Upper lobe of left lung (tissue), 6 donors: ENCODE data around the gene TRIM59. TPM values are rescaled to one million over a fixed set of nuclear protein-coding genes. Genes with fewer than 3 reads are reported as not detected.

Experiments used
- ATAC-seq, 2 donors: fragments of 200-7000 bp; cut with Tn5 transposase; one replicate each; pipeline ENCODE4 v1.9.1; 2022; ENCODE audit warnings: mild to moderate bottlenecking in 2 of 2, moderate library complexity in 2 of 2; ENCODE audit not compliant: low FRiP score in 2 of 2
- DNase-seq, 2 donors: peaks; one replicate each; pipeline ENCODE4 v3.0.0-alpha.2; 2019 to 2020
- H3K27ac ChIP-seq, 4 donors: fragments of 200-600 bp; sonication (generic); one replicate each; pipeline ENCODE4 v1.5.1; 2016 to 2019
- H3K27me3 ChIP-seq, 4 donors: fragments of 200-600 bp; sonication (generic); one replicate each; pipeline ENCODE4 v1.5.1; 2017 to 2019
- H3K36me3 ChIP-seq, 4 donors: fragments of 200-600 bp; sonication (generic); one replicate each; pipeline ENCODE4 v1.5.1; 2016 to 2019
- H3K4me1 ChIP-seq, 4 donors: fragments of 200-600 bp; sonication (generic); one replicate each; pipeline ENCODE4 v1.5.1; 2018 to 2019
- H3K4me3 ChIP-seq, 4 donors: fragments of 200-600 bp; sonication (generic); one replicate each; pipeline ENCODE4 v1.5.1; 2017 to 2019; ENCODE audit warnings: mild to moderate bottlenecking in 2 of 4, moderate library complexity in 1 of 4
- H3K9me3 ChIP-seq, 4 donors: fragments of 200-600 bp; sonication (generic); one replicate each; pipeline ENCODE4 v1.5.1; 2018 to 2019
- CTCF ChIP-seq, 6 experiments: fragments of 450-650 bp in 4 of 6; fragments of 200-600 bp in 2 of 6; sonication (generic) in 2 of 6; IDR thresholded peaks; one replicate each; pipeline ENCODE4 v1.5.1; 2016 to 2019; ENCODE audit warnings: antibody characterized with exemption in 6 of 6
- EP300 ChIP-seq, 4 donors: sonication (generic); formaldehyde crosslinking; IDR thresholded peaks; one replicate each; pipeline ENCODE4 v1.5.1; 2017; ENCODE audit warnings: antibody characterized with exemption in 4 of 4, control low read depth in 2 of 4
- POLR2A ChIP-seq, 4 donors: fragments of 450-650 bp; IDR thresholded peaks; one replicate each; pipeline ENCODE4 v1.5.1; 2016 to 2017; ENCODE audit warnings: antibody characterized with exemption in 4 of 4, mild to moderate bottlenecking in 2 of 4
- POLR2AphosphoS5 ChIP-seq, 2 donors: sonication (generic); formaldehyde crosslinking; IDR thresholded peaks; one replicate each; pipeline ENCODE4 v1.5.1; 2017; ENCODE audit warnings: antibody characterized with exemption in 2 of 2
- WGBS, 2 donors: methylation state at CpG; one replicate each; pipeline ENCODE4 v1.1.5; 2017 to 2018; 5-methylcytosine and 5-hydroxymethylcytosine counted together
- total RNA-seq, 6 donors: library from RNA; depleted of rRNA in 4 of 6; stranded (reverse); fragments of >200 nt in 4 of 6; gene quantifications; one replicate each; pipeline versions ENCODE4 v1.1.0 to v1.2.1, GENCODE V29; 2016 to 2021
- donor health status: DM: no; HTN: no; CAD: no; lungs with moderate emphysema.
- donor health status: DM: no; HTN: yes; CAD: no; lungs with severe emphysema.

TRIM59 gene
- total RNA-seq, 6 donors from 2014 or later, result 1.6 to 7.1 (median 3.5) TPM

DNA sequence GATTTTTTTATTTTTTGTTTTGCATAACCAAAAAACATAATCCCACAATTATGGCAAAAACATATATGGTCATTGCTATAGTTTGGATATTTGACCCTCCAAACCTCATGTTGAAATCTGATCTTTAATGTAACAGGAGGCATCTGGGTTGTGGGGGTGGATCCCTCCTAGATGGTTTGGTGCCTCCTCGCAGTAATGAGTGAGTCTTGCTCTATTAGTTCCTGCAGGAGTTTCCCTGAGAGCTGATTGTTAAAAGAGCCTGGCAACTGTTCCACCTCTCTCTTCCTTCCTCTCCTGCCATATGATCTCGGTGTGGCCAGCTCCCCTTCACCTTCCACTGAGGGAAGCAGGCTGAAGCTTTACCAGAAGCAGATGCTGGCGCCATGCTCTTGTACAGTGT lies 33.2 kb upstream of the TRIM59 start:
- WGBS, 2 donors, result 77 to 79% methylated on average over 3 of the region's 3 CpGs
- Histone ChIP-seq H3K4me1 (no peaks in the 10 kb centered on the region), H3K27ac (no peak overlapping the region), H3K36me3 (no peaks in the 10 kb centered on the region), H3K4me3 (no peak overlapping the region), H3K9me3 (no peaks in the 10 kb centered on the region), H3K27me3 (no peaks in the 10 kb centered on the region)
- TF ChIP-seq POLR2A (IDR thresholded peaks at IDR 0.05) (no peak), EP300 (IDR thresholded peaks at IDR 0.05) (no peak), POLR2AphosphoS5 (IDR thresholded peaks at IDR 0.05) (no peak), CTCF (IDR thresholded peaks at IDR 0.05) (no peak)
- ATAC-seq (no peak), DNase-seq (no peak)

DNA sequence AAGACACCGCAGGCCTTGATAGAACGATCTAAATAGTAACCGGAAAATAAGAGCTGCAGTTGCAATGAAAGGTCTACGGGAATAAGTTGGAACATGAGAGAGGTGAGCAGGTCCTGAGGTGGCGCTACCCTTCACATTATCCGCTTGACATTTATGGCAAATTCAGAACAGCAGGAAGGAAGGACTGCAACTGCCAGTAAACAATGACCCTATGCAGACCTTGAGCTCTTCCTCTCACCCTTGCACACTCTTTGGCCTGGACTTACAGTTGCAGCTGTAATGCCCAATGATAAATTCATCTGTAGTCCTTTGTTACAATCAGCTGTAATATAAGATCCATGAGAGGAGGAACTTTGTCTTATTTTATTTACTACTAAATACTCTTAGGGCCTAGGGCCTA lies 32.3 kb upstream of the TRIM59 start:
- H3K27me3 ChIP-seq, result no peaks in the 10 kb centered on the region
- no peaks in the 10 kb centered on the region for H3K4me1 ChIP-seq
- H3K36me3 ChIP-seq, result no peaks in the 10 kb centered on the region
- no peak for TF ChIP-seq POLR2AphosphoS5 (IDR thresholded peaks at IDR 0.05)
- no peak for TF ChIP-seq CTCF (IDR thresholded peaks at IDR 0.05)
- no peak for TF ChIP-seq EP300 (IDR thresholded peaks at IDR 0.05)
- TF ChIP-seq POLR2A (IDR thresholded peaks at IDR 0.05), result no peak
- no peaks in the 10 kb centered on the region for H3K9me3 ChIP-seq
- DNase-seq (no peak), ATAC-seq (no peak)
- no peak overlapping the region for H3K4me3 ChIP-seq
- WGBS, 2 donors, result 65 to 77% methylated on average over 6 of the region's 6 CpGs
- no peak overlapping the region for H3K27ac ChIP-seq

DNA sequence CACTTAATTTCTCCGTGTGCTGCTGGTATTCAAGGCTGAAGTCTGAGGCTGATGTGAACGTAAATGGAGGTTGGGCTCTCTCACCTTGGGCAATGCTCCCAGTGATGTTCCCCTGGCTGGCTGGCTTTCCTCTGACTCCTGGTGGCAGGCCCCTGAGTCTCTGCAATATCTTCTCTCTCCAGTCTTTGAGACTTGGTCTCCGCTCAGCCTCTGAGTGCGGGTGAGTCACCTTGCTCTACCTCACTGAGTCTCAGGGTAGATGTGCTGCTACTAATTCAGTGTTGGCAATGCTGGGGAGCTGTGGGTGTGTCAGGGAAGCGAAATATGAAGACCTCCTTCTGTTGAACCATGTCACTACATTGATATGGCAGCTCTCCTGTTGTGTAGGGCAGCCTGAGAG lies 31.3 kb upstream of the TRIM59 start:
- no peak for DNase-seq
- H3K27ac ChIP-seq, result no peak overlapping the region
- H3K36me3 ChIP-seq, result no peaks in the 10 kb centered on the region
- no peak for ATAC-seq
- H3K9me3 ChIP-seq, result no peaks in the 10 kb centered on the region
- WGBS, 2 donors, result 95 to 100% methylated on average over 5 of the region's 5 CpGs
- H3K27me3 ChIP-seq, result no peaks in the 10 kb centered on the region
- H3K4me3 ChIP-seq, result no peak overlapping the region
- TF ChIP-seq CTCF (IDR thresholded peaks at IDR 0.05) (no peak), POLR2AphosphoS5 (IDR thresholded peaks at IDR 0.05) (no peak), POLR2A (IDR thresholded peaks at IDR 0.05) (no peak), EP300 (IDR thresholded peaks at IDR 0.05) (no peak)
- no peaks in the 10 kb centered on the region for H3K4me1 ChIP-seq

DNA sequence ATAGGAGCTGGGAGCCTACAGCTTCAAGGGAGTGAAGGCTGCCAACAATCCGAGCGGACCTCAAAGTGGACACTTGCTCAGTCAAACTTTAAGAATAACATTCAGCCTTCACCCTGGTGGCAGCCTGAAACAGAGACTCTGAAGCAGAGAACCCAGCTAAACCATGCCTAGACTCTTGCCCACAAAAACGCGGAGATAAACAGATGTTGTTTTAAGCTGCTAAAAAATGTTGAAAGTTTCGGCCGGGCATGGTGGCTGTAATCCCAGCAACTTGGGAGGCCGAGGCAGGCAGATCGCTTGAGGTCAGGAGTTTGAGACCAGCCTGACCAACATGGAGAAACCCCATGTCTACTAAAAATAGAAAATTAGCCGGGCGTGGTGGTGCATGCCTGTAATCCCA lies 29.8 kb upstream of the TRIM59 start:
- H3K36me3 ChIP-seq, result no peaks in the 10 kb centered on the region
- no peaks in the 10 kb centered on the region for H3K9me3 ChIP-seq
- H3K27me3 ChIP-seq, result no peaks in the 10 kb centered on the region
- TF ChIP-seq CTCF (IDR thresholded peaks at IDR 0.05) (no peak), POLR2AphosphoS5 (IDR thresholded peaks at IDR 0.05) (no peak), POLR2A (IDR thresholded peaks at IDR 0.05) (no peak), EP300 (IDR thresholded peaks at IDR 0.05) (no peak)
- H3K27ac ChIP-seq, result no peak overlapping the region
- ATAC-seq (no peak), DNase-seq (no peak)
- H3K4me1 ChIP-seq, result no peaks in the 10 kb centered on the region
- 87 to 97% methylated on average over 8 to 10 of the region's 10 CpGs for WGBS, 2 donors
- H3K4me3 ChIP-seq, result no peak overlapping the region

- Histone ChIP-seq H3K4me3 (no peak overlapping the region), H3K27me3 (no peaks in the 10 kb centered on the region), H3K9me3 (no peaks in the 10 kb centered on the region), H3K4me1 (no peaks in the 10 kb centered on the region), H3K36me3 (no peaks in the 10 kb centered on the region), H3K27ac (no peak overlapping the region)
- DNase-seq (no peak), ATAC-seq (no peak)
- WGBS, 2 donors, result 71 to 81% methylated on average over 5 of the region's 5 CpGs
- TF ChIP-seq POLR2A (IDR thresholded peaks at IDR 0.05) (no peak), EP300 (IDR thresholded peaks at IDR 0.05) (no peak), POLR2AphosphoS5 (IDR thresholded peaks at IDR 0.05) (no peak), CTCF (IDR thresholded peaks at IDR 0.05) (no peak)
Measured at GRCh38 chr3:160478338-160478737, 28.8 kb upstream of the TRIM59 start.
